BJ (cell line): ENCODE measurements around the gene ANKRD13B. TPM values are rescaled to one million over a fixed set of nuclear protein-coding genes. Genes with fewer than 3 reads are reported as not detected.

ENCODE experiments used
- CTCF ChIA-PET: fragments of 350-600 bp; formaldehyde crosslinking; extraction: SDS; loops from one replicate; lab custom pipeline; 2021; ENCODE audit warnings: antibody characterized with exemption, inconsistent platforms; lab: Yijun Ruan, JAX
- POLR2A ChIA-PET: fragments of 300-600 bp; sonication (Branson Sonifier 250); formaldehyde crosslinking; extraction: SDS; loops from one replicate; lab custom pipeline; 2021; ENCODE audit warnings: antibody characterized with exemption; lab: Charles Lee
- DNase-seq: peaks from one replicate; pipeline ENCODE4 v3.0.0-alpha.2; 2011; ENCODE audit warnings: low read depth
- H3K27me3 ChIP-seq: 2 replicates; pipeline ENCODE4 v1.6.0; 2011; ENCODE audit warnings: low read length; ENCODE audit not compliant: control insufficient read depth, insufficient read depth
- H3K36me3 ChIP-seq: 2 replicates; pipeline ENCODE4 v1.5.1; 2011; ENCODE audit warnings: low read length; ENCODE audit not compliant: control insufficient read depth, insufficient read depth
- H3K4me3 ChIP-seq: 2 replicates; pipeline ENCODE4 v1.5.1; 2011; ENCODE audit warnings: low read depth, mild to moderate bottlenecking, control low read depth, low read length
- CTCF ChIP-seq: IDR thresholded peaks from 2 replicates; pipeline ENCODE4 v1.5.1; 2011; ENCODE audit warnings: low read depth, mild to moderate bottlenecking, control low read depth, inconsistent platforms, low read length, moderate library complexity; ENCODE audit not compliant: insufficient read depth
- polyA plus RNA-seq: library from polyadenylated mRNA; depleted of rRNA; stranded (reverse); fragments of >200 nt; gene quantifications from 2 replicates; pipeline ENCODE4 v1.2.3, GENCODE V29; 2011

The ANKRD13B gene
- polyA plus RNA-seq, 1 experiment: 3.1 TPM

DNA sequence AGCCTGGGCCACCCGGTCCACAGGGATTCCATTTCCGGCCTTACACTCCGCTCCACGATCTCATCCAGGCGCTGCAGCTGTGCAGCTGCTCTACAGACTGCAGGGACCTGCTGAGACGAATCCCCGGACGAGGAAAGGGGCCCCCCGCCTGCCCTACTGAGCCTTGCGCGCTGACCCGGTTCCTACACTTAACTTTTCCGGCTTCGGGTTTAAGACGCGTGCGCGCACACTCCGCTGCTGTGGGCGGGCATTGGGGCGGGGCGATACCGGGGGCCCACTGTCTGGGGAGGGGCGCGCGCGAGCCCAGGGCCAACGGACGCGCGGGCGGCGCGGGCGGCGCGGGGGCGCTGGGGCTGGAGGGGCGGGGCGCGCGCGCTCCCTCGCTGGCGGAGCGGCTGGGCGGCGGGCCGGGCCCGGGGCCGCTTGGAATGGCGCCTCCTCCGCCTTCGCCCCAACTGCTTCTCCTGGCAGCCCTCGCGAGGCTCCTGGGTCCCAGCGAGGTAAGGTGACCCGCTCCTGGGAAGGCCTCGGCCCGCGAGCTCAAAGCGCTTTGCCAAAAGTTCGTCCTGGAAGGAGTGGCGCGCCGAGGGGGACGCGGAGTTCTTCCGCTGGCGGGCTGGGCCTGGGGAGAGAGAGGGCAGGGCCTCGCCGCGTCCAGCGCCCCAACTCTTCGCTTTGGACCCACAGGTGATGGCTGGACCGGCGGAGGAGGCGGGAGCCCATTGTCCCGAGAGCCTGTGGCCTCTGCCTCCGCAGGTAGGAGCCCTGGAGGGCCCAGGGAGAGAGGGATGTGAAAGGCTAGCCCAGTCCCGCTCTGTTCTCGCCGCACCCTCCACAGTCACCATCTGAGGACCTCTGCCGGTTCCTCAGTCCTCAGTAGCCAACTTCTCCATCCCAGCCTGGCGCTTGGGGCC lies 24.3 kb upstream of the ANKRD13B start, which contains the start of gene TP53I13:
Gene TP53I13 (plus strand): TSS at position 371 of the 914 bp plus-strand sequence. CDS start 58 bp downstream, at position 429.
- Histone ChIP-seq H3K4me3 (peak within 1 kb of the TSS; percentile 79), H3K36me3 (no peaks in the 10 kb centered on the region; the same call in 1 of the 2 replicates), H3K27me3 (no peaks in the 10 kb centered on the region)
- ChIA-PET CTCF (interaction anchor here (0.7 to 6.3 kb wide), 12 partner anchors 10 to 199 kb away, joined by 3 to 36 read pairs (median 3); no protein-coding TSS in a partner anchor), POLR2A (no interaction called here)
- no peak for DNase-seq
- 0 out of 2 replicates have a peak, but pooled peaks have one; percentile 5 for TF ChIP-seq CTCF

DNA sequence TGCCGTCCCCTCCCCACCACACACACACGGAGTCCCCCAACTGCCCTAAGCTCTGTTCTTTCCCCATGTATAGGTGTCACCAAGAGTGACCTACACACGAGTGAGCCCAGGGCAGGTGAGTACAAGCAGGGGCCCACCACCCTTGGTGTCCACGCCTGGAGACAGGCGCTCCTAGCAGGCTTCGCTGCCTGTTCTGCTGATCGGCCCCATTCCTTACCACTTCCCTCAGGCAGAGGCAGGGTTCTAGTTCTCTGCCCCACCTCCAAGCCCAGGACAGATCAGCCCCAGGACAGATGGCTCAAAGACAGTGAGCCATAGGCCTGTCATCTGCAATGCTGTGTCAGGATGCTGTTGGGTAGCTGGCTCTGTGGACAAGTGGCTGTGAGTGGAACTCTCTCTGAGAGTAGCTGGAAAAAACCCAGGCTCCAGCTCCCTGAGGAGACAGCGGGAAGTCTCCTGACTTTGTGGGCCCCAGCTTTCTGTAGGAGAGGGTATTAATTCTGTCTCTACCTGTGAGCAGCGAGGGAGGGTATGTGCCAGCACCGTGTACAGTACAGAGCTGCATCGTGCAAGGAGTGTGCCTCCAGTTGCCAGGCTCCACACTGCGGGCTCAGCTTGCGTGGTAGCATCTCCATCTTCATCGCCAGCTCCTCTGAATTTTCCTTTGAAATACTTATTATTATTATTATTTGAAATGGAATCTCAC lies 23.5 kb upstream of the ANKRD13B start:
- CTCF ChIA-PET: interaction anchor here (0.8 to 6.3 kb wide), 6 partner anchors 10 to 199 kb away, joined by 3 to 36 read pairs (median 4); no protein-coding TSS in a partner anchor
- no peak for DNase-seq

GRCh38 chr17:29570521-29570920 lies 22.4 kb upstream of the ANKRD13B start:
- DNase-seq: no peak
- Histone ChIP-seq H3K27me3 (no peaks in the 10 kb centered on the region), H3K36me3 (peaks cover 7% of the 10 kb centered on the region), H3K4me3 (no peak overlapping the region)
- no peak for TF ChIP-seq CTCF
- CTCF ChIA-PET: interaction anchor here (1.1 to 6.3 kb wide), 5 partner anchors 9 to 200 kb away, joined by 3 to 36 read pairs (median 4); no protein-coding TSS in a partner anchor
- POLR2A ChIA-PET: no interaction called here

More for the DNA sequence above, 23.5 kb upstream of the ANKRD13B start:
- POLR2A ChIA-PET: no interaction called here
- H3K4me3 ChIP-seq: peak overlapping the region; percentile 79
- peaks cover under 1% of the 10 kb centered on the region for H3K36me3 ChIP-seq
- no peak for TF ChIP-seq CTCF
- H3K27me3 ChIP-seq: no peaks in the 10 kb centered on the region

DNA sequence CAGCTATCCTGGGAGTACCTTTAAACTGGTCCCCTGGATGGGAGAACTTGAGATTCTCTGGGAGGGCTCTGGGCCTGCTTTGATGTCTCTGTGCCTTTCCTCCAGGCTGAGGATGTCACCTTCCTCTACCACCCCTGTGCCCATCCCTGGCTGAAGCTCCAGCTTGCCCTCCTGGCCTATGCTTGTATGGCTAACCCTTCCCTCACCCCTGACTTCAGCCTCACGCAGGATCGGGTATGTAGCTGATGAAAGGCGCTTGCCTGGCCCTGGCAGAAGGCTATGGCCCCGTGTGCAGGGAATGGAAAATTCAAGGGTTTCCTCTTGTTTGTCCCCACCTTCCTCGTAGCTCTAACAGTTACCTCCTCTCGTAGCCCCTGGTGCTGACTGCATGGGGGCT lies 21.4 kb upstream of the ANKRD13B start:
- H3K27me3 ChIP-seq: no peaks in the 10 kb centered on the region
- peaks cover 15% of the 10 kb centered on the region for H3K36me3 ChIP-seq
- ChIA-PET POLR2A (no interaction called here), CTCF (interaction anchor here (1.1 to 6.7 kb wide), 8 partner anchors 8 to 360 kb away, joined by 3 to 59 read pairs (median 4); no protein-coding TSS in a partner anchor)
- no peak for DNase-seq
- no peak overlapping the region for H3K4me3 ChIP-seq
- no peak for TF ChIP-seq CTCF
